DND-41 (cell line): ENCODE data around the gene ATXN2L.

Experiments
- CTCF ChIP-seq: IDR thresholded peaks from 2 replicates; pipeline ENCODE4 v1.5.1; 2012; ENCODE audit warnings: borderline replicate concordance, low read length, moderate library complexity, mild to moderate bottlenecking; ENCODE audit not compliant: poor library complexity, severe bottlenecking; ENCODE audit errors: extremely low read depth
- EZH2 ChIP-seq: IDR thresholded peaks from 3 replicates; pipeline ENCODE4 v1.6.1; 2012; ENCODE audit warnings: borderline replicate concordance, low read depth, mild to moderate bottlenecking, moderate library complexity, low read length, inconsistent platforms; ENCODE audit not compliant: severe bottlenecking

- peak; percentile 88 for TF ChIP-seq CTCF
- no peak for TF ChIP-seq EZH2
These were observed 23.5 kb downstream of the ATXN2L start, which contains the start of gene TUFM for GRCh38 chr16:28846080-28846932.
